ENCODE results near the gene DACH1. TPM values are rescaled to one million over a fixed set of nuclear protein-coding genes. Genes with fewer than 3 reads are reported as not detected.
A peak's percentile ranks its signal among the peaks of the same experiment; 100 is the strongest.

Gene DACH1
- total and polyA plus RNA-seq, 2 of the 13 experiments (the other 11 are each of a cell fraction or from before 2014, with no cell fraction given) = not detected

- ATAC-seq = no peak
These were observed 14.3 kb downstream of the DACH1 start for GRCh38 chr13:71852736-71853135.

GRCh38 chr13:71851498-71852409, 15.2 kb downstream of the DACH1 start:
- Histone ChIP-seq H3K79me2 (ENCODE audit: insufficient read depth, low read length) (no peaks in the 10 kb centered on the region), H4K20me1 (ENCODE audit: insufficient read depth, low read length) (no peaks in the 10 kb centered on the region), H2AFZ (ENCODE audit: low read length) (no peak overlapping the region), H3K4me1 (ENCODE audit: insufficient read depth, low read length) (no peaks in the 10 kb centered on the region), H3K27me3 (ENCODE audit: control insufficient read depth in 1 of 2, insufficient read depth in 2 of 2, low read length in 2 of 2) (no peaks in the 10 kb centered on the region), H3K4me2 (ENCODE audit: low read depth, low read length) (no peak overlapping the region), H3K4me3 (replicated peaks in 1 of 3; ENCODE audit: insufficient read depth in 1 of 3, low read depth in 2 of 3, low read length in 3 of 3) (no peak overlapping the region), H3K27ac (ENCODE audit: extremely low read length, insufficient read depth, low read length) (no peak overlapping the region), H3K36me3 (replicated peaks in 1 of 2; ENCODE audit: control insufficient read depth in 1 of 2, insufficient read depth in 2 of 2, low read length in 2 of 2) (no peaks in the 10 kb centered on the region), H3K9ac (ENCODE audit: insufficient read depth, low read depth, low read length) (no peak overlapping the region), H3K9me3 (ENCODE audit: low read length) (no peaks in the 10 kb centered on the region)
- intact Hi-C loops (cut with micrococcal nuclease; ENCODE audit: unreplicated experiment) (no loop called here), in situ Hi-C loops (cut with HindIII; ENCODE audit: extremely low pct_ligation_motif_present, low pct_unique_long_range_greater_than_20kb) (no loop called here)
- TF ChIP-seq RFX5 (IDR thresholded peaks at IDR 0.05; ENCODE audit: low read depth, low read length) = peak; percentile 69
- TF ChIP-seq ZKSCAN8 (CRISPR knock-in tag; IDR thresholded peaks at IDR 0.05; ENCODE audit: borderline replicate concordance) = no peak
- TF ChIP-seq ZNF251 (CRISPR knock-in tag; IDR thresholded peaks at IDR 0.05) = no peak
- BruUV-seq (replicated peaks) = no TSS peak
- no peak for DNase-seq (ENCODE audit: low spot score)
- ChIA-PET POLR2A (no interaction called here), CTCF (ENCODE audit: low intra/inter-chr PET ratio, low total read pairs) (no interaction called here)
- FAIRE-seq = no peak
- no peak for ATAC-seq
- 18% methylated on average over 9 of the region's 9 CpGs for WGBS (ENCODE audit: low lambda C conversion rate)

More at GRCh38 chr13:71852736-71853135, 14.3 kb downstream of the DACH1 start:
- 2% methylated on average over 2 of the region's 2 CpGs for WGBS (ENCODE audit: low lambda C conversion rate)
- H3K36me3 ChIP-seq (replicated peaks in 1 of 2; ENCODE audit: control insufficient read depth in 1 of 2, insufficient read depth in 2 of 2, low read length in 2 of 2) = no peaks in the 10 kb centered on the region
- H3K79me2 ChIP-seq (ENCODE audit: insufficient read depth, low read length) = no peaks in the 10 kb centered on the region
- DNase-seq (ENCODE audit: low spot score) = no peak
- H2AFZ ChIP-seq (ENCODE audit: low read length) = no peak overlapping the region
- POLR2A ChIA-PET = no interaction called here
- no peak overlapping the region for H3K4me2 ChIP-seq (ENCODE audit: low read depth, low read length)
- no peak overlapping the region for H3K4me3 ChIP-seq (replicated peaks in 1 of 3; ENCODE audit: insufficient read depth in 1 of 3, low read depth in 2 of 3, low read length in 3 of 3)
- H4K20me1 ChIP-seq (ENCODE audit: insufficient read depth, low read length) = no peaks in the 10 kb centered on the region
- TF ChIP-seq PHF21A (CRISPR knock-in tag; IDR thresholded peaks at IDR 0.05) = no peak
- no peak for TF ChIP-seq PRMT3 (CRISPR knock-in tag; IDR thresholded peaks at IDR 0.05; ENCODE audit: borderline replicate concordance, low read depth)
- no peak for TF ChIP-seq YY1 (IDR thresholded peaks at IDR 0.05; ENCODE audit: insufficient read depth, insufficient replicate concordance, low read depth, low read length)
- no peaks in the 10 kb centered on the region for H3K4me1 ChIP-seq (ENCODE audit: insufficient read depth, low read length)
- CTCF ChIA-PET (ENCODE audit: low intra/inter-chr PET ratio, low total read pairs) = no interaction called here
- BruUV-seq (replicated peaks) = no TSS peak
- H3K27ac ChIP-seq (ENCODE audit: extremely low read length, insufficient read depth, low read length) = no peak overlapping the region
- no peak for FAIRE-seq
- no peaks in the 10 kb centered on the region for H3K27me3 ChIP-seq (ENCODE audit: control insufficient read depth in 1 of 2, insufficient read depth in 2 of 2, low read length in 2 of 2)
- intact Hi-C loops (cut with micrococcal nuclease; ENCODE audit: unreplicated experiment) = no loop called here
- in situ Hi-C loops (cut with HindIII; ENCODE audit: extremely low pct_ligation_motif_present, low pct_unique_long_range_greater_than_20kb) = no loop called here
- H3K9ac ChIP-seq (ENCODE audit: insufficient read depth, low read depth, low read length) = no peak overlapping the region
- no peaks in the 10 kb centered on the region for H3K9me3 ChIP-seq (ENCODE audit: low read length)

All from HepG2 (cell line).